DMS153 treated with DMSO at 0.1 percent for 48 hours (cell line): ENCODE results near the gene ARHGEF12.
"Not testable (repeated sequence)": the region's sequence is repeated elsewhere in the genome, so short reads cannot be mapped to it uniquely, and the experiment has no call there.

ENCODE experiments used
- DNase-seq: peaks from one replicate; lab custom pipeline; 2025; ENCODE audit not compliant: unreplicated experiment; lab: John Stamatoyannopoulos, UW

Gene ARHGEF12

GRCh38 chr11:120482149-120482548 is 145.9 kb downstream of the ARHGEF12 start:
- DNase-seq = no peak

GRCh38 chr11:120484722-120485121 is 148.5 kb downstream of the ARHGEF12 start:
- no peak for DNase-seq

GRCh38 chr11:120486138-120486537 is 149.9 kb downstream of the ARHGEF12 start:
- no peak for DNase-seq

- DNase-seq = no peak
Measured at GRCh38 chr11:120489799-120490198, 153.6 kb downstream of the ARHGEF12 start.

- DNase-seq = no peak
Measured at GRCh38 chr11:120492486-120492885, 156.3 kb downstream of the ARHGEF12 start.

GRCh38 chr11:120494595-120494994 is 158.4 kb downstream of the ARHGEF12 start:
- no peak for DNase-seq

GRCh38 chr11:120499088-120499487 is 162.9 kb downstream of the ARHGEF12 start:
- DNase-seq = no peak

GRCh38 chr11:120499859-120500258 is 163.6 kb downstream of the ARHGEF12 start:
- no peak for DNase-seq

GRCh38 chr11:120500414-120501071 is 164.3 kb downstream of the ARHGEF12 start:
- no peak for DNase-seq

GRCh38 chr11:120501440-120501839 is 165.2 kb downstream of the ARHGEF12 start:
- DNase-seq = no peak

- no peak for DNase-seq
Measured at GRCh38 chr11:120501976-120502755, 166.0 kb downstream of the ARHGEF12 start.

GRCh38 chr11:120503529-120503928 is 167.3 kb downstream of the ARHGEF12 start:
- not testable (repeated sequence) for DNase-seq

- no peak for DNase-seq
Measured at GRCh38 chr11:120505801-120506425, 169.7 kb downstream of the ARHGEF12 start.

- DNase-seq = no peak
Measured at GRCh38 chr11:120509346-120510053, 173.3 kb downstream of the ARHGEF12 start.

- DNase-seq = no peak
Measured at GRCh38 chr11:120510406-120511115, 174.3 kb downstream of the ARHGEF12 start.

- peak; percentile 29 for DNase-seq
Measured at GRCh38 chr11:120511116-120511819, 175.1 kb downstream of the ARHGEF12 start, which contains the start of gene GRIK4. Gene GRIK4 (plus strand): TSS chr11:120511748. CDS start chr11:120660319, 148,571 bp downstream.

GRCh38 chr11:120511820-120512738 is 175.9 kb downstream of the ARHGEF12 start:
- DNase-seq = no peak

- peak; percentile 6 for DNase-seq
Measured at GRCh38 chr11:120512739-120513435, 176.7 kb downstream of the ARHGEF12 start.
